GM18505 (cell line): ENCODE results near the gene ADORA1.

Source experiments
- ATAC-seq: cut with Tn5 transposase; IDR thresholded peaks from one replicate; pipeline ENCODE4 v1.9.1; 2021; ENCODE audit not compliant: unreplicated experiment
- POLR2A ChIP-seq: IDR thresholded peaks from 4 replicates; pipeline ENCODE4 v1.6.1; 2011; ENCODE audit warnings: borderline replicate concordance; ENCODE audit not compliant: insufficient read depth, insufficient read length; ENCODE audit errors: extremely low read depth

ADORA1 gene

GRCh38 chr1:203098914-203099520, 28.5 kb upstream of the ADORA1 start:
- no peak for TF ChIP-seq POLR2A
- no peak for ATAC-seq

DNA sequence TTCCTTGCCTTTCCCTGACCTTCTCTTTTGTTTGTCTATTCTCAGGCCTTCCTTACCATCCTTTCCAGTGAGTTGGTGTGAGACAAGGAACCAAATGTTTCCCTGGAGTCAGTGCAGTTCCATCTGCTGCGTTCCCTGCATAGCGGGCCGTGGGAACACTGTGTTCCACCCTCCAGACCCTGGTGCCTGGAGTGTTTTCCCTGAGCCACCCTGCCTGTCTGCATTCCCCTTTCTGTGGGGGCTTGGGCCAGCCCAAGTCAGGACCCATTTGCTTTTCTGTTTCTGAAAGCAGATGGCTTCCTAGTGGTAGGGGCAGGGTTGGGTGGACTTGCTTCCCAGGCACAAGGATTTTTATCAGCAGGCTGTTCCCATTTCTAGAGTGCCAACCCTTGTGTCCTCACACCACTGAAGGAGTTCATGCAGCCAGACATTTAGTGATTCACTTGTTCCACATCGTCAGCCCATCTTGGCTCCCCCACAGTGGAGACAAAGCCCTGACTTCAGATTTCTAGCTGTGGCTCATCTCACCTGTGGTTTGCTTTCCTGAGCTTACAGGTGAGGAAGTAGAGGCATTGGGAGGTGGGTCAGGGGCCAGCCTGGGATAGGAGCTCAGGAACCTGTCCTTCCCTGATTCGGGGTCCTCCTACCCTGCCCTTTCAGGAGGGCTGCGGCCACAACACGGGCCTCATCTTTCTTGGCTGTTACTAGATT, 27.6 kb upstream of the ADORA1 start:
- ATAC-seq, result no peak
- TF ChIP-seq POLR2A, result no peak

DNA sequence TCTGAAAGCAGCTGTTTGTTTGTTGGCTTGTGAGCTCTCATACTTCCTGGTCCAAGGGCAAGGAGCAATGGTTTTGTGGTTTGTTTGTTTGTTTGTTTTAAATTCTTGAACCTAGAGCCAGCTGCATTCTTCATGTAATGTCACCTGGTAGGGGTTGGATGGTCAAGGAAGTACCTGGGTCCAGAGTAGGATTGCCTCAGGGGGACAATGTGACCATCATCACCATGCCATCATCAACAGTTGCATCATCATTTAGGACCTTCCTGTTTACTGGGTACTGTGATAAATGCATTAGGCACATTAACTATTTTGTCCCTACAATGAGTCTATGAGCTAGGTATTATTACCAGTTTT, 27.0 kb upstream of the ADORA1 start:
- no peak for ATAC-seq
- no peak for TF ChIP-seq POLR2A

- TF ChIP-seq POLR2A, result no peak
- ATAC-seq, result no peak
These were observed 25.5 kb upstream of the ADORA1 start for GRCh38 chr1:203101813-203102634.

GRCh38 chr1:203103216-203103615, 24.3 kb upstream of the ADORA1 start:
- ATAC-seq, result no peak

DNA sequence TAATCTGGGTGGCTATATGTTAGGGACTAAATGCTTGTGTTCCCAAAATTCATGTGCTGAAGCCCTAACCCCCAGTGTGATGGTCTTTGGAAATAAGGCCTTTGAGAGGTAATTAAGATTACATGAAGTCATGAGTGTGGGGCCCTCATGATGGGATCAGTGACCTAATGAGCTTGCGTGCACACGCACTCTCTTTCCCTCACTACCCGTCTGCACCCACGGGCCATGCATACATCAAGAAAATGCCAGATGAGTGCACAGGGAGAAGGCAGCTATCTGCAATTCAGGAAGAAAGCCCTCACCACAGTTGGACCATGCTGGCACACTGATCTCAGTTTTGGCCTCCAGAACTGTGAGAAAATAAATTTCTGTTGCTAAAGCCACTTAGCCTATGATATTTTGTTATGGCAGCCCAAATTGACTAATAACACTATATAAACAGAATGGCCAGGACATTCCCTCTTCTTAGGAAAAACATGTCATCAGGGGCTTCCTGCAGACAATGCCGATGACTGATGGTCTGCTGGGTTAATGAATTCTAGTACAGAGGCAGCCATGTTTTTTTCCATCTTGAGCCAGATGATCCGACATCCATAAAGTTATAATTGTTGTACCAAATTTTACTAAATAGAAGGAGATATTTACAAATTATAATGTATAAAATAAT, 23.6 kb upstream of the ADORA1 start:
- no peak for TF ChIP-seq POLR2A

More at GRCh38 chr1:203103216-203103615, 24.3 kb upstream of the ADORA1 start:
- no peak for TF ChIP-seq POLR2A

GRCh38 chr1:203104789-203105390, 22.6 kb upstream of the ADORA1 start:
- TF ChIP-seq POLR2A, result no peak
- ATAC-seq, result no peak

More for the DNA sequence above, 23.6 kb upstream of the ADORA1 start:
- ATAC-seq, result no peak

GRCh38 chr1:203112475-203112874, 15.1 kb upstream of the ADORA1 start:
- TF ChIP-seq POLR2A, result no peak
- ATAC-seq, result no peak

DNA sequence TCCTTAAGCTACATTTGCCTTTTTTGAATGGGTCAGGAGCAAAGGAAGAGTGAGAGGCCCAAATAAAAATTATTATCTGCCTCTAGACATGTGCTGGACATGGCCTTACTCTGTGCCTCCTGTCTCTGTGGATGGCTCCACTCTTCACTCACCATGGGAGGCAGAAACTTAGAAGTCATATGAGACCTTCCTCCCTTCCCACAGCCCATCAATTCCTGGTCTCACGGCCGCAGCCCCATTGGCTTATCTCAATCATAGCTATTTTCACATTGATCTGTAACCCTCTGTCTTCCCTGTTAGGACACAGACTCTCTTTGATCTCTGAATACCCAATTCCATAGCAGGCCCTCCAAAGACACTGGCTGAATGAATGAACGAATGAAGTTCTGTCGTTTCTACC, 14.2 kb upstream of the ADORA1 start:
- no peak for ATAC-seq
- no peak for TF ChIP-seq POLR2A

- no peak for ATAC-seq
- TF ChIP-seq POLR2A, result no peak
These were observed 13.3 kb upstream of the ADORA1 start for GRCh38 chr1:203114202-203114601.

DNA sequence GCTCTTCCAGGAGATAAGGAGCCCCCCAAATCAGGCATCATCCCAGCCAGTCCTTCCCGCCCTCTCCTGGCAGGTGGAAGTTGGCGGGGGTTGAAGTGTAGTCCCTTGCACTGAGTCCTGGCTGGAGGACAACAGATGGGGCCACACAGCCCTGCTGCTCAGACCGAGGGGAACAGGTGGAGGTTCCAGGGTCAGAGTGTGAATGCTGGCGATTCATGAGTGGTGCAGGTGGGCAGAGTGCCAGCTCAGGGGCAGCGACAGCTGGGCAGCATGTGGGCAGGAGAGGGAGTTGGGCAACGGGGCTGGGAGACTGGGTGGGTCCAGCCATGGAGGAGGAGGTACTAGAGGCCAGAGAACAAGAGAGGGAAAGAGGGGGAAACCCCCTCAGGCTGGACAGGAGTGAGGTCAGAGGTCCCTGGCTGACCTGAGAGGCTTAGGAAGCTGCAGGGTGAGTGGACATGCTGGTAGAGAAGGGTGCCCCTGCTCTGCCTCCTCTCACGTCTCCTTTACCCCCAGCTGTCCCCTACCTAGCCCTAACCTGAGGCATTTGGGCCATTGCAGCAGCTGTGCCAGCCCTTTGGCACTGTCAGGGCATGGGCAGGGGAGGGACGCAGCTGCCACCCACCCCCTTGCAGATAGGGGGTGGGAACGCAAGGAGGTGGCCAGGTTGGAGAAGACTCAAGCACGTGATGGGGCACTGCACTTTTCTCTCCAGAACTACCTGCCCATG, 11.3 kb upstream of the ADORA1 start:
- ATAC-seq, result no peak
- no peak for TF ChIP-seq POLR2A

GRCh38 chr1:203117611-203118575, 9.6 kb upstream of the ADORA1 start:
- TF ChIP-seq POLR2A, result no peak
- no peak for ATAC-seq
